Stimulated activated CD8-positive, alpha-beta memory T cell treated with anti-CD3 and anti-CD28 coated beads, Interleukin-2, amount 100 ng/mL, for 1 hour (primary cell): Measurements from ENCODE around the gene CIDEB.
A peak's percentile ranks its signal among the peaks of the same experiment; 100 is the strongest.

ENCODE experiments used
- DNase-seq, 2 donors: peaks; one replicate each; pipeline ENCODE4 v3.0.0-alpha.2; 2020; ENCODE audit warnings: low read depth in 2 of 2

CIDEB gene

DNA sequence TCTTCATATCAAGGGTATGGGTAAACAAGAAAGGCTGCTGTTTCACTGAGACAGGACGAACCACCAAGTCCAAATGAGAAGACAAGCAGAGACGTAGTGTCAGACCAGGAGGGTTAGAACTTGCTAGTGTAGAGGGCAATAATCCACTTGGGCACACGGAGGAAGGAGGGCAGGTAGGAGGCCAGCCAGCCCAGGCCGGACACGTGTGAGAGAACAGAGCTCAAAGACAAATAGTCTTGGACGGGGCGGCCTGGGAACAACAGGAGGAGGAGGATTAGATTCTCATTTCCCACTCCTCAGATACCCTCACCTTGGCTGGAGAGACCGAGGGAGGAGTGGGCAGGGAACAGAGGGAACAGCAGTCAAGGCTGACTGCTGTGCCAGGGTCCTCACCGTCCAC, 17.0 kb downstream of the CIDEB start:
- DNase-seq = no peak

DNA sequence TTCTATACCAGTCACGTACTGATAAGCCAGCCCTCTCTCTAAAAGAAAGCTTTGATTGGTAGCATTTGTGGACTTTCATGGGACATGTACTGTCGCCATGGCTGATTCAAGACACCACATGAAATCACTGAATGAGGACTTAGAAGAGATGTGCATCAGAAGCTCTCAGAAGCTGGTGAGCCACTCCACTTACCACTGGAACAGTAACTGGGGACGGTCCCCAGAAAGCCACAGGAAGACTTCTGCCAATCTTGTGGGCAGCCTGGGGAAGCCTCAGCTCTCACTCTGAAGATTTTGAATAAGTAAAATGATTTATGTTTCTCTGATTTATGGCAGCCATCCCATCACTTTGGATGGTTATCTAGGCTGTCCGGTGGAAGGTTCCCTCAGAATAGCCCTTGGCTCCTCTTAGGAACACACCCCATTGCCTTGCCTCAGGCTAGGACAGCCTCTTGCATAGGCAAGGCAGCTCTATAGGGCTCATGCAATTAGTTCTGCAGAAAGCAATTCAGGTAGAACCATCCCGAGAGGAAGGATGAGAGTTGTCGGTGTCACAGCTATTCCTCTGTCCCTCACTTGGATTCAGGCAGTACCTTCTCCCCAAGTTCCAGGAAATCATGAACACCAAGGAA, 18.0 kb downstream of the CIDEB start:
- DNase-seq = no peak

DNA sequence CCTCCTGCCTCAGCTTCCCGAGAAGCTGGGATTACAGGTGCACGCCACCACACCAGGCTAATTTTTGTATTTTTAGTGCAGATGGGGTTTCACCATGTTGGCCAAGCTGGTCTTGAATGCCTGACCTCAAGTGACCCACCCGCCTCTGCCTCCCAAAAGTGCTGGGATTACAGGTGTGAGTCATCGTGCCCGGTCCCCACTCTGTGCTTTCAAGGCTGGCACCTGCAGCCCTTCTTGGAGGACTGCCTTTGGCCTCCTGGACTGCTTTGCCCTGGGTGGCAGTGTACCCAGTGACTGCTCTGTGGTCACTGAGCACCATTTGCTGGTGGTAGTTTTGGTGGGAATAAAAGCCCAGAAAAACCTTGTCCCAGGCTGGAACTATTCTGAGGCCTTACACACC, 20.8 kb downstream of the CIDEB start:
- DNase-seq = no peak

DNA sequence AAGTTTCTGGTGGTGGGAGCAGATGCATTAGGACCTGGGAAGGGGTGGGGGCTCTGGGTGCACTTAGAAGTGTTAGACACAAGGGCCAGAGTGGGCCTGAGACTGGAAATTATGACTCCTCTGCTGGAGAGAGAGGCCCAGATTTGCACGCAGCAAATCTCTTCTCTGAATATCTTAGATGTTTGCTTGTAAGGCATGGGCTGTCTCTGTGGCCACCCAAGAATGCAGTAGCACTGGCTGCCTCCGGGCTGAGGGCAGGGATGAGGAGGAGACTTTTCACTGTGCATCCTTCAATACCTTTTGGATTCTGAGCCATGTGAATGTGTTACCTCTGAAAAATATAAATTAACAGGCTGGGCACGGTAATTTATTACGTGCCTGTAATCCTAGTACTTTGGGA, 22.4 kb downstream of the CIDEB start:
- no peak for DNase-seq

DNA sequence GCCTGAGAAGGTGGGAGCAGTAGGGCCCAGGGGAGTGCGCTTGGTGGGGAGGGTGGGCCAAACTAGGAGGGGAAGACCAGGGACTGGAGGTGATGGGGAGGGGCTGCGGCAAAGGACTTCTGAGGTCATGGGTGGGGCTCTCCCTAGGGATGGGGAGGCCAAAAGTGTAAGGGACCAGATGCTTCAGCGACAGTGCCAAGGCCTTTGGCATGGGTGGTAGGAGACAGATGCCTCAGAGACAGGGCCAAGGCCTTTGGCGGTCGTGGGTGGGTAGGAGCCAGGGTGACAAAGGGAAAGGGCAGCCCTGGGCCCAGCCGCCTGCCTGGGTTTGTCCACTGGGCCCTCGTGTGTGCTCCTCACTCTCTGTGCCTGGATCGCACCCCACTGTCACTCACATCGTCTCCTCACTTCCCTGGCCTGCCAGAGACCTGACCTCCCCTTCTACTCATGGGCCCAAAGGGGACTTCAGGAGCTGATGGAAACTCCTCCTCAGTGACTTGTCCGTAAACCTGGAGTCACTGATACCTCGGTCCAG, 23.2 kb downstream of the CIDEB start:
- DNase-seq = no peak

DNA sequence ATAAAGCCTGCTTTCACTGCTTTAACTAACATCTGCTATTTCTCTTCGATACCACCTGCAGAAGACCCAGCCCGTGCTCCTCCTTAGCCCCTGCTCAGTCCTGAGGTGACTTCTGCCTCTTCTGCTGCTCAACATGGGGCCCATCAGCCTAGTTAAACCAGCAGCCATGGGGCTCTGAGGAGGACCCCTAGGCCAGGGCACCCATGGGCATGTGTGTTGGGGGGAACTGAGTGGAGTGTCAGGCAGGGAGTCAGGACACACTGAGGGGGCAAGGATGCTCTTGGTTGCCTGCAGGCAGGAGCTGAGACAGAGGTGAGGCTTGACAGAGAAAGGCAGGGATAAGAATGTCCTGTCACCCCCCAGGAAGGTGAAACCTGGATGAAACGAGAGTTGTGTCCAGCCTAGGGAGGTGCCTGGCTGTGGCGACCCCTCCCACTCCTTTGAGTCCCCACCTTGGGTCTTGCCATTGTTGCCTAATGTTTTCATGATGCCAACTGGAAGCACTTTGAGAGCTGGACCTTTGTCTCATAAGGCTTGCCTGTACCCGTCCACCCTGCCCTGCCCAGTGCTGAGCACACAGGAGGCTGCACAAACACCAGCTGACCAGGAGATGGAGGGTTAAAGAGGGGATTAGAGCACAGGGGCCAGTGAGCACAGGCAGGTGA, 23.8 kb downstream of the CIDEB start:
- no peak for DNase-seq

DNA sequence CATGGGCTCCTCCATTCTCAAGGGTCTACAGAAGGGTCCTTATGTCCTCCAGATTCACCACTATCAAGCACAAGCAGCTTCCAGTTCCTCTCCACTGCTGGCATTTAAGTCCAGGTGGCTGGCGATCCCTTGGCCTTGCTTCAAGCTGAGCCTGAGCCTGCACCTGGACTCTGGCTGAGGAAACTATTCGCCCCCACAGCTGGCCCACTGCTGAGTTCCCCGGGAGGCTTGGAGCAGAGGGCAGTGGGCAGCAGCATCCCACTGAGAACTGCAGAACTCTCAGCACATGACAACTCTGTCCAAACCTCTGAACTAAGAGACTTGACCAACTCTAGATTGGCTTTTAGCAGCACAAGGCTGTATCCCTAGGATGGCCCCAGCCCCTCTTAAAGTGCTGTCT, 25.0 kb downstream of the CIDEB start:
- DNase-seq = no peak

DNA sequence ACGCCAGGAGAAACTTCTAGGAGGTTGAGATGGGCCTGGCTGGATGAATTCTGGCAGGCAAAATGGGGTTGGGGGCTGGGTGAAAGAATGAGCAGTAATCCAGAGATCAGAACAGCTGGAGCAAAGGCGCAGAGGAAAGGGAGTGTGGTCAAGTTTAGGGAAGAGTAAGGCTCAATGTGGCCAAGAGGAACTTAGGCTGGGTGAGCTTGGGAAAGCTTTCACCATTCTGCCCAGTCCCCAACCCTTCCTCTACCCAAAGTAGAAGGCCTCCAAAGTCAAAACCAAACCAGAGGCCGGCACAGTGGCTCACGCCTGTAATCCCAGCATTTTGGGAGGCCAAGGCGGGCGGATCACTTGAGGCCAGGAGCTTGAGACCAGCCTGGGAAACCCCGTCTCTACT, 26.1 kb downstream of the CIDEB start:
- no peak for DNase-seq

DNA sequence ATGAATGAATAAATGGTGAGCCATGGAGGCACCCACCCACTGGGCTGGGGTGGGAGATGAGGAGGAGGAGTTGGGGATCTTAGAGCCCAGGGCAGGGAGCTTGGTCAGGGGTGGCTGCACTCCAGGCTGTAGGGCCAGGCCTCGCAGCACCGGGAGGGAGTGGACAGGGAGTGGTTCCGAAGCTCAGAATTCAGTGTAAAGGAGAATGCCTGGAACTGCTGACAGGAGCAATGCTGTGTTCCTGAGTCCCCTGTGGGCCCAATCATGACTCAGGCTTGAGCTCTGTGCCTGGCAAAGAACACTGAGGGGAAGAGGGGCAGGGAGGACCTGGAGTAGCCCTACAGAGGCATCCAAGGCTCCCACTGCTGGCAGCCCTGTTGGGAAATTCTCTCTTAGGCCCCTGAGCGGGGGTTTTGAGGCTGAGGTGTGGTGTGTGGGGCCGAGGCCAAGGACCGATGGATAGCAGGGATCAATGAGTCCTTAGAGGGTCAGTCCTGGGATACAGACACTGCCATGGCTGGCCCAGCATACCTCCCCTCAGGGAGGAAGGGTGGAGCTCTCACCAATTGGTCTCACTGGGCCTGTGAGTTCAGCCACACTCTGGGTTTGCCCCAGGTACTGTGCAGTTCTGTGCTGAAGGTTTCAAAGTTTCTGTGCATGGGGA, 26.8 kb downstream of the CIDEB start:
- DNase-seq = no peak

DNA sequence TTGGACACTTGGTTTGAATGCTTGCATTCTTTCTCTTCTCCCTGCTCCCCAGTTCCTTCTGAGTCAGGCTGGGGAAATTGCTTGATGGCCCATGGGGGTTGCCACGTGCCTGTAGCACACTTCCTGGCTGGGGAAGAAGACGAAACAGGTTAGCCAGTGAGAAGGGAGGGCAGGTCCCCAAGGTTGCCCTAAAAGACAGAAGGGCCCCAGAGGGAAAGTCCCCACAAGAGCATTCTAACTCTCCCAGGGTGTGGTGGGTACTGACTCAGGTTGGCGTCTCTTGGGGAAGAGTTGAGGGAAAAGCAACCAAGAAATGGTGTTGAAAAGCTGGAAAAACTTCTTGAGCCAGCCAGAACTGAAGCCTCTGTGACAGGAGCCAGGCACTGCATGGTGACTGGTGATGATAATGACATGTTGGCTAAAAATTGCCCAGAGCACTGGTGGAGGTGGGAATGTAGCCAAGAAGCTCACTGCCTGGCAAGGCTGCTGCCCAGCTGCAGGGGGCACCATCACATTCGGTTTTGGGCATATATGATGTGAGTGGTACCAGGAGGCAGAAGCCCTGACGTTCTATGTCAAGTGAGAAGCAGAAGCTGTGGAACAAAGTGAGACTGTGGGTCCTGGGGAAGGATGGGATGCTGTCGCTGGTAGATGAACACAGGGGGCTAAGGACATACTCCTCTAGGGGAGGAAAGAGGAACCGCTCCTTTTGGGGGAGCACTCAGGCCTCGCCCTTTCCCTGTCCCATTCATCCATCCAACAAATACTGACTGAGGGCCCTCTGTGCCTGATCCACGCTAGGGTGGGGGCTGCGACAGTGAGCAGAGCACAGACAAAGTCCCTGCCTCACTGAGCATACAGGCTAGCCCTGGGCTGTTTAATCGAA, 28.2 kb downstream of the CIDEB start:
- no peak for DNase-seq

DNA sequence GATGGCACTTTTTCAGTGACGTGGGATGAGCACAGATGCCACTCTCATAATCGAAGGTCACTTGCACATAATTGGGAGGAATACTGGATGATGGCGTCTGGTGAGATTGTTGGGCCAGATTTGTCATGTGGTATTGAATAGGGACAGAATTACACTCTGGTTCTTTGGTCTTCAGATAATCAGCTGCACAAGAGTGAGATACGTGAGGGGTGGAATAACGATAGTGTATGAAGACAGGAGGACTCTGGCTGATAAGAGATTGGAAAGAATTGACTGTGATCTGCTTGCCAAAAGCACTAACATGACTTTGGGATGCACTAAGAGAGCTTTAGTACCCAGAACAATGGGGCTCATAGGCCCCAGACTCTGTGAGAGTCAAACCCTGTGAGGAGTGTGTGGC, 29.4 kb downstream of the CIDEB start:
- no peak for DNase-seq

DNA sequence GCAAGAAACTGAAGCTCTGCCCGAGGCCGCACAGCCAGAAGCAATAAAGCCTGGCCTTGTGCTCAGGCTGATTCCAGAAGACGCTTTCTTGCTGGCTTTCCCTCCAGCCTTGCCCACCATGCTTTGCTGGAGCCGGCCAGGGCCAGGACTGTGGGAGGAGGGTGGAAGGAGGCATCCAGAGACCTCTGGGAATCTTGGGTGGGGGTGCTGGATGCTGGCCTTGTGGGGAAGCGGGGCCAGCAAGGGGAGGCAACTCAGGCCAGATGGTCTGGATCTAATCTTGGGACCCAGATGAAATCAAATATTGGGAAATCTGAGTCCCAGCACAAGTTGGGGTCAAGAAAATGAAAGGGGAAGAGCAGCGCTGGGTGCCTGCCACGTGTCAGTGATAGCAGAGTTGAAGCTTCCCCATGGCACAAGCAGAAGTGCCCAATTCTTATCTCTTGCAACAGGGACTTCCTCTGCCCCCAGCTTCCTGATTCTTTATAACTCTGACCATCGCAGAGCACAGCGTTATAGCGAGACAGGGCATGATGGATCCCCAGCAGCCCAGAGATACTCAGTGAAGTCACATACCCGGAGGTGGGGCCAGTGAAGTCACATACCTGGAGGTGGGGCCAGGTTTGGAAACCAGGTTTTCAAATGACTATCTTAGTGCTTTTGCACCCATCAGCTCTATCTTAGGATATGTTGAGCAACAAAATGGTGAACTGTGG, 30.0 kb downstream of the CIDEB start:
- DNase-seq = no peak

DNA sequence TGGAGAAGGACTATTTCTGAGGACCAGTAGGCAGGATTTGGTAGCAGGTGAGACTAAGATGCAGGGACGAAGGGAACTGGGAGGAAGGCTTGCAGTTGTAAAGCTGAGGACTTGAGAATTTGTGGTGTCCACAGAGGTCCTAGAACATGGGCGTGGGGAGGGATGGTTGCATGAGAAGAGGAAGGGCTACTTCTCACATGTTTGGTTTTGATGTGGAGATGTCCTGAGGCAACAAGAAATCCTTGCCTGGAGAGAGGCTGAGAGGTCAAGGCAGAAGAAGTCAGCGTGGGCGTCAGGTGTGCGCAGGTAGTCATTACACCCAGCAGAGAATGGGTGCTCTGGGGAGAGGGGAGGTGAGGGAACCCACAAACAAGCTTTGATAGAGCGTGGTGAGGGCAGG, 30.7 kb downstream of the CIDEB start:
- no peak for DNase-seq

DNA sequence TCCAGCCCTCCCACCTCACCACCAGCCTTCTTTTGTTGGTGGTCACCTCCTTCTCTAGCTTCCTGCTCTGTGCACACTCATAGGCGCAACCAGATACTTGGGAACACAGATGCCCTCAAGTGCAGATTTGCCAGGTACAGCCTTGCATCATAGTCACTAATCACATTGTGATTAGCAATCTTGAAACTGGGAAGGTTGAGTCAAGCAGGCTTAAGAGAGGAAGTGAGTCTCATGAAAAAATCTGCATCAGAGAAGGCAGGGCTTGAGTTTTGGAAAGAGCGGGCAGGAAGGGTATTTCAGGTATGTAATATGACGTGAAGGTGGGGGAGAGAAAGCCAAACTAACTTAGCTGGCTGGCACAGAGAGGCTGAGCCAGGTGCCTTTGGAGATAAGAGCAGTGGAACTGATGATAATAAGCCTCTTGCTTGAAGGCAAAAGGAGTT, 33.7 kb downstream of the CIDEB start:
- DNase-seq = no peak

DNA sequence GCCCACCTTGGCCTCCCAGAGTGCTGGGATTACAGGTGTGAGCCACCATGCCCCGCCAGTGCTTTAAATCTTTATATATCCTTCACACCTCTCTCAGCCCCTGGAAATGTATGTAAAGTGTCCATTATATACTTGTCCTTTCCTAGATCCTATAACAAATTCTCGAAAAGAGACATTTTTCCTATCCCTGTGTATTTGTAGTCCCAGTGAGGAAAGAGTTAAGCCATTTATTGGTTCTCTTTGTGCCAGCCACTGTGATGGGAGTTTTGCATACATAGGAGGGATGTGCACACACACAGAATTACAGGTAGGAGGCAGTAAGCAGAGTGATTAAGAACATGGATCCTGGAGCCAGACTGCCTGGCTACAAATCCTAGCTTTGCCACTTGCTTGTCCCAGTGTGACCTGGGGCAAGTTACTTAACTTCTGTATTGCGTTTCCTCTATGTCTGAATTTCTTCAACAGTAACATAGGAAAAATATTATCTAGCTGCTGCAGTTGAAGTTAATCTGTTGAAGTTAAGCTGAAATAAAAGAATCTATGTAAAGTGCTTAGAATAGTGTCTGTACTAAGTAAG, 34.3 kb downstream of the CIDEB start:
- no peak for DNase-seq

DNA sequence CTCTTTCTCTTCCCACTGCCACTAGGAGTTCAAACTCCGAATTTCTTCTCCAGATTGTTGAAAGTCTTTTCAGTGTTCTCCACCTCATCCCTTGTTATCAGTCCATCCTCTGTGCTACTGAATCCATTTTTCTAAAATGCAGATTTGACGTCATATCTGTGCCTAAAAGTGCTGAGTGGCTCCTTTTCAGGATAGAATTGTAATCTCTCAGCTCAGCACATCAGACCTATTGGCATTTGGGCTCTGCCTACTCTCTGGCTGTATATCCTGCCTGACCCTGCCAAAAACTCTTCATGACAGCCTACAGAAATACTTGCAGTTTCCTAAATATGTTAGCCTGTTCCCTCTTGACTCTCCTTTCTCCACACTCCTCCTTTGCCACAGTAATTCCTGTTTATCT, 35.3 kb downstream of the CIDEB start:
- no peak for DNase-seq

DNA sequence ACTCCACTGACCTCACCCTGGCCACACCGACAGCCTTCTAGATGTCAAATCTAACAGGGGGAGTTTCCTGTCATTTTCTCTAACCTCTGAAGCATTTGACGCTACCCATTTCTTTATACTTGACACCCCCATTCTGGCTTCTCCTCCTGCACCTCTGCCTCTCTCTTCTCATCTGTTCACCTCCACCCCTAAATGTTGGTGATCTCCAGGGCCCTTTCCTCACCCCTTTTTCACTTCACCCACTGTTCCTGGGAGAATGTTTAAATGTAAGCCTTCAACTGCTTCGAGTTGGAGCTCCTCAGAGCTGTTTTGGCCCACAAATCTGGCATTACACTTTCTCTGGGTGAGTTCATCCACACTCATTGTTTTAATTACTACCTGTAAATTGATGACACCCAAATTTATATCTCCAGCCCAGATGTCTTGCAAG, 35.9 kb downstream of the CIDEB start:
- DNase-seq = no peak

DNA sequence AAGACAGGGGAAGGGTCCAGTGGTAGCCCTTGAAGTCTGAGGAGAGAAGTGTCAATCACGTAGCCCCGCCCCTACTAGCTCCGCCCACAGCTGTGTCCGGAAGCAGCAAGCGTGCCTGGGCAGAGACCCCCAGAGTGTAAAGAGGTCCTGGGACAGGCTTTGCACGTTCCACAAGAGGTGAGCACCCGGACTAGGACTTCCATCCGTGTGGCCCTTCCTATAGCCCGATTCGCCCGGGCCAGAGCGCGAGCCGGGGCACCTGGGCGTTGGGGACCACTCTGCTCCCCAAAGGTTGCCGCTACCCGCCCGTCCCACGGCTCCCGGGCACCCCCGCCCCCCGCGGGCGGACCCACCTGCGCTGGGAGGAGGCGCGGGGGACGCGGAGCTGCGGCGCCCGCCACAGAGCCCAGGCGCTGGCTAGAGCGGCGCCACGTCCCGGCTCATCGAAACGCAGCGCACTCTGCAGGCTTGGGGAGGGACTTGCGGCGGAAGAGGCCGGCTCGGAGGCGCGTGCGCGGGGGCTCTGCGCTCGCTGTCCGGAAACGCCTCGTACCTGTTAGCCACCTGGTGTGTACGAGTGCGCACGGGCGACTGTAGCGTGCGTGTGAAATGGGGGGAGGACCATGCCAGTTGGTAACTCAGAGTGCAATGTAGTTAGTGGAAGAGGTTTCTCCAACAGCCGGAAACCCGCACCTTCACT, 36.5 kb downstream of the CIDEB start, which contains the start of gene RABGGTA:
Gene RABGGTA, minus strand, starts transcription at position 464 of the 700 bp plus-strand sequence. CDS start 482 bp downstream, outside the sequence.
- DNase-seq = peak; percentile 78 to 80

DNA sequence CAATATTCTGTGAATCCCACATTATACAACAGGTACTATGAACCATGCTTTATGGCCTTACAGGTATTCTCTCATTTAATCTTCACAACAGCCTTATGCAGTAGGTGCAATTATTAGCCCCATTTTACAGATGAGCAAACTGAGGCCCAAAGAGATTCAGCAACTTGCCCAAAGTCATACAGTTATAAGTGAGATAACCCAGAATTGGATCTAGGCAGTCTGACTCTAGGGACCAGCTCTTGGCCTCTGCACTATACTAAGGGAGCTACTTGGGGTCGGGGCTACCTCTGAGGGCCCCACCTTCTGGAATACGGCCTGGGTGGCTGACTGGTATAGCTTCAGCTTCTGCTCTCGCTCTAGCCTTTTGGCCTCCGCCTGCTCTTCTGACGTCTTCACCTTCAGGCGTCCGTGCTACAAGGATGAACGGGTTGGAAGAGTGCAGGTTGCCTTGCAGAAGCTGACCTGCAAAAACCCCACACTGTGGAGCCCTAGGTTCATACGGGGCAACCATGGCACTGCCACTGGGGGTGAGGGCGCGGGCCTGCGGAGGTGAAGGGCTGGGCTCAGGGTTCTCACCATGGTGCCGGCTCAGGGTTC, 37.1 kb downstream of the CIDEB start:
- no peak for DNase-seq
